NT2/D1 (cell line): ENCODE results near the gene BABAM2.

Experiments used
- DNase-seq: peaks from one replicate; pipeline ENCODE4 v3.0.0-alpha.2; 2011; ENCODE audit warnings: low read depth, low spot score
- H3K27me3 ChIP-seq: 2 replicates; pipeline ENCODE4 v1.6.0; 2011; ENCODE audit warnings: mild to moderate bottlenecking; ENCODE audit not compliant: insufficient read length, insufficient read depth
- H3K36me3 ChIP-seq: 2 replicates; pipeline ENCODE4 v1.6.1; 2011; ENCODE audit warnings: mild to moderate bottlenecking, low read length, mixed read lengths; ENCODE audit not compliant: insufficient read depth, insufficient read length
- H3K4me1 ChIP-seq: 2 replicates; pipeline ENCODE4 v1.5.1; 2011; ENCODE audit not compliant: insufficient read depth, insufficient read length
- H3K4me3 ChIP-seq: 2 replicates; pipeline ENCODE4 v1.5.1; 2011; ENCODE audit warnings: low read depth; ENCODE audit not compliant: insufficient read length
- H3K9ac ChIP-seq: 2 replicates; pipeline ENCODE4 v1.6.0; 2011; ENCODE audit warnings: low read depth; ENCODE audit not compliant: insufficient read length
- H3K9me3 ChIP-seq: 2 replicates; pipeline ENCODE4 v1.5.1; 2011; ENCODE audit warnings: mild to moderate bottlenecking, low read length; ENCODE audit not compliant: insufficient read depth
- SUZ12 ChIP-seq: IDR thresholded peaks from 2 replicates; pipeline ENCODE4 v1.6.1; 2011; ENCODE audit not compliant: insufficient read length, insufficient read depth; ENCODE audit errors: extremely low read depth
- YY1 ChIP-seq: IDR thresholded peaks from 2 replicates; pipeline ENCODE4 v1.6.1; 2011; ENCODE audit not compliant: insufficient read length, insufficient read depth
- ZNF274 ChIP-seq: IDR thresholded peaks from 2 replicates; pipeline ENCODE4 v1.6.1; 2011; ENCODE audit warnings: mild to moderate bottlenecking, low read depth, low read length

Gene BABAM2

GRCh38 chr2:28335666-28336065 lies 445.1 kb downstream of the BABAM2 start:
- Histone ChIP-seq H3K27me3 (no peaks in the 10 kb centered on the region), H3K4me3 (no peak overlapping the region), H3K36me3 (no peaks in the 10 kb centered on the region), H3K4me1 (peaks cover under 1% of the 10 kb centered on the region), H3K9me3 (no peaks in the 10 kb centered on the region), H3K9ac (no peak overlapping the region)
- no peak for DNase-seq
- TF ChIP-seq ZNF274 (no peak), SUZ12 (no peak), YY1 (no peak)

- no peak overlapping the region for H3K9ac ChIP-seq
- H3K4me1 ChIP-seq = peaks cover 2% of the 10 kb centered on the region
- H3K27me3 ChIP-seq = no peaks in the 10 kb centered on the region
- no peaks in the 10 kb centered on the region for H3K36me3 ChIP-seq
- TF ChIP-seq SUZ12 (no peak), YY1 (no peak), ZNF274 (no peak)
- no peak overlapping the region for H3K4me3 ChIP-seq
- DNase-seq = no peak
- H3K9me3 ChIP-seq = no peaks in the 10 kb centered on the region
These were observed 445.9 kb downstream of the BABAM2 start for GRCh38 chr2:28336264-28336980.

- no peak for DNase-seq
- TF ChIP-seq SUZ12 = no peak
- no peak for TF ChIP-seq ZNF274
- no peak for TF ChIP-seq YY1
- Histone ChIP-seq H3K4me3 (no peak overlapping the region), H3K27me3 (no peaks in the 10 kb centered on the region), H3K9ac (no peak overlapping the region), H3K36me3 (no peaks in the 10 kb centered on the region), H3K9me3 (no peaks in the 10 kb centered on the region), H3K4me1 (peaks cover 2% of the 10 kb centered on the region)
These were observed 446.6 kb downstream of the BABAM2 start for GRCh38 chr2:28336982-28337627.

- no peaks in the 10 kb centered on the region for H3K9me3 ChIP-seq
- no peaks in the 10 kb centered on the region for H3K36me3 ChIP-seq
- no peak overlapping the region for H3K9ac ChIP-seq
- H3K4me1 ChIP-seq = peaks cover 7% of the 10 kb centered on the region
- no peak overlapping the region for H3K4me3 ChIP-seq
- no peaks in the 10 kb centered on the region for H3K27me3 ChIP-seq
- DNase-seq = no peak
- no peak for TF ChIP-seq YY1
- TF ChIP-seq SUZ12 = no peak
- no peak for TF ChIP-seq ZNF274
These were observed 447.7 kb downstream of the BABAM2 start for GRCh38 chr2:28338046-28338817.

GRCh38 chr2:28338831-28339321 lies 448.3 kb downstream of the BABAM2 start:
- Histone ChIP-seq H3K36me3 (no peaks in the 10 kb centered on the region), H3K4me1 (peaks cover 7% of the 10 kb centered on the region), H3K9me3 (no peaks in the 10 kb centered on the region), H3K4me3 (no peak overlapping the region), H3K27me3 (no peaks in the 10 kb centered on the region), H3K9ac (no peak overlapping the region)
- TF ChIP-seq ZNF274 (no peak), SUZ12 (no peak), YY1 (no peak)
- no peak for DNase-seq

GRCh38 chr2:28339516-28340175 lies 449.1 kb downstream of the BABAM2 start:
- no peak for DNase-seq
- Histone ChIP-seq H3K9me3 (no peaks in the 10 kb centered on the region), H3K4me3 (no peak overlapping the region), H3K27me3 (no peaks in the 10 kb centered on the region), H3K9ac (no peak overlapping the region), H3K36me3 (no peaks in the 10 kb centered on the region), H3K4me1 (peaks cover 7% of the 10 kb centered on the region)
- no peak for TF ChIP-seq YY1
- TF ChIP-seq ZNF274 = no peak
- TF ChIP-seq SUZ12 = no peak
